PFSK-1 (cell line): ENCODE results near the gene C8G.

Experiments
- FOXP2 ChIP-seq: optimal IDR thresholded peaks from 2 replicates; pipeline ENCODE3; 2011; ENCODE audit warnings: borderline replicate concordance, control low read depth, inconsistent platforms; ENCODE audit not compliant: insufficient read depth; ENCODE audit errors: extremely low read length, extremely low read depth
- POLR2AphosphoS5 ChIP-seq: IDR thresholded peaks from 2 replicates; pipeline ENCODE4 v1.6.1; 2012; ENCODE audit warnings: low read depth, mild to moderate bottlenecking, control low read depth, low read length, moderate library complexity
- SIN3A ChIP-seq: IDR thresholded peaks from 2 replicates; pipeline ENCODE4 v1.6.1; 2012; ENCODE audit warnings: mild to moderate bottlenecking, low read length, moderate library complexity, borderline replicate concordance; ENCODE audit not compliant: insufficient read depth
- TAF1 ChIP-seq: IDR thresholded peaks from 2 replicates; pipeline ENCODE4 v1.6.1; 2012; ENCODE audit warnings: low read length, control low read depth, borderline replicate concordance; ENCODE audit not compliant: insufficient read depth
- TF ChIP-seq, protein P1 (sequence below), 2 experiments: IDR thresholded peaks; 2 replicates each; pipeline versions ENCODE4 v1.6.1 to v1.8.0; 2011 to 2012; ENCODE audit warnings: low read depth in 2 of 2, low read length in 2 of 2, control low read depth in 1 of 2, inconsistent platforms in 1 of 2, mild to moderate bottlenecking in 1 of 2, moderate library complexity in 1 of 2; ENCODE audit not compliant: insufficient read depth in 1 of 2

DNA sequence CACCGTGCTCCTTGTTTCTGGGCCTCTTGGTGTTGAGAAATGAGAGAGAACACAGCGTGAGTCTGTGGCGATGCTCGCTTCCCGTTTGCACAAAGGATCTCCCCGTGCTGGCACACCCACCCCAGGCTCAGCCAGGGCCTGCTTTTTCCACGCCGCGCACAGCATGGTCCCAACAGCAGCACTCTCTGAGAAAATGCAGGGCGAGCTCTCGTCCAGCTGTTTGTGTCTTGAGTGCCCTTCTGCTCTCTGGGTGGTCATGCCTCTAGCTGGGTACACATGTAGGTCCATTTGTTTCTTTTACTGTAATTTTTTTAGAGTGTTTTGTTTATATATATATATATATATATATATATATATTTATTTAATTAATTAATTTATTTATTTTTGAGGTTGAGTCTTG is 27.1 kb upstream of the C8G start:
- TF ChIP-seq TAF1 (no peak), POLR2AphosphoS5 (no peak), SIN3A (no peak), FOXP2 (no peak)
- TF ChIP-seq, protein P1, sequence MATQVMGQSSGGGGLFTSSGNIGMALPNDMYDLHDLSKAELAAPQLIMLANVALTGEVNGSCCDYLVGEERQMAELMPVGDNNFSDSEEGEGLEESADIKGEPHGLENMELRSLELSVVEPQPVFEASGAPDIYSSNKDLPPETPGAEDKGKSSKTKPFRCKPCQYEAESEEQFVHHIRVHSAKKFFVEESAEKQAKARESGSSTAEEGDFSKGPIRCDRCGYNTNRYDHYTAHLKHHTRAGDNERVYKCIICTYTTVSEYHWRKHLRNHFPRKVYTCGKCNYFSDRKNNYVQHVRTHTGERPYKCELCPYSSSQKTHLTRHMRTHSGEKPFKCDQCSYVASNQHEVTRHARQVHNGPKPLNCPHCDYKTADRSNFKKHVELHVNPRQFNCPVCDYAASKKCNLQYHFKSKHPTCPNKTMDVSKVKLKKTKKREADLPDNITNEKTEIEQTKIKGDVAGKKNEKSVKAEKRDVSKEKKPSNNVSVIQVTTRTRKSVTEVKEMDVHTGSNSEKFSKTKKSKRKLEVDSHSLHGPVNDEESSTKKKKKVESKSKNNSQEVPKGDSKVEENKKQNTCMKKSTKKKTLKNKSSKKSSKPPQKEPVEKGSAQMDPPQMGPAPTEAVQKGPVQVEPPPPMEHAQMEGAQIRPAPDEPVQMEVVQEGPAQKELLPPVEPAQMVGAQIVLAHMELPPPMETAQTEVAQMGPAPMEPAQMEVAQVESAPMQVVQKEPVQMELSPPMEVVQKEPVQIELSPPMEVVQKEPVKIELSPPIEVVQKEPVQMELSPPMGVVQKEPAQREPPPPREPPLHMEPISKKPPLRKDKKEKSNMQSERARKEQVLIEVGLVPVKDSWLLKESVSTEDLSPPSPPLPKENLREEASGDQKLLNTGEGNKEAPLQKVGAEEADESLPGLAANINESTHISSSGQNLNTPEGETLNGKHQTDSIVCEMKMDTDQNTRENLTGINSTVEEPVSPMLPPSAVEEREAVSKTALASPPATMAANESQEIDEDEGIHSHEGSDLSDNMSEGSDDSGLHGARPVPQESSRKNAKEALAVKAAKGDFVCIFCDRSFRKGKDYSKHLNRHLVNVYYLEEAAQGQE (IDR thresholded peaks at IDR 0.05; ENCODE audit: insufficient read depth in 1 of 2, low read depth in 2 of 2, low read length in 2 of 2): no peak
